ENCODE results near the gene FOXP1. TPM values are rescaled to one million over a fixed set of nuclear protein-coding genes. Genes with fewer than 3 reads are reported as not detected.

FOXP1 gene
- total and polyA plus RNA-seq, 2 of the 8 experiments (the other 6 are each of a cell fraction or from before 2014, with no cell fraction given), result 13.9 to 25.4 TPM

DNA sequence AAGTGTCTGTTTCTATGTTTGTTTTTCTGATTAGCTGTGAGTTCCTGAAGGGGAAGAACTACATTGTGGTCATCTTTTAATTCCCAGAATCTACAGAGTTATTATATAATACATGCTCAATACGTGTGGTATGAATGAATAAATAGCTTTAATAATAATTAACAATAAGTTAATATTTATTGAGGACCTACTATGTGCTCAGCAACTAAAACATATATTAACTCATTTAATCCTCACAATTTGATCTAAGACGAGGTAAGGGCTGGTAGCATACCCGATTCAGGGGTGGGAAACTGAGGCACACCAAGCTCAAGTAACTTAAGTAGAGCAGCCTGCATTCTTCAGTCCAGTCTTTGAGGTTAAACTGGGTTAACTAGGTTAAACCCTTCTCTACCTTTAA, 553.8 kb downstream of the FOXP1 start (continued):
- no peak for TF ChIP-seq KDM1A (IDR thresholded peaks at IDR 0.05; ENCODE audit: borderline replicate concordance, low read length)
- TF ChIP-seq SUZ12 (IDR thresholded peaks at IDR 0.05; ENCODE audit: low read length), result no peak
- TF ChIP-seq SP1 (IDR thresholded peaks at IDR 0.05; ENCODE audit: low read depth, low read length), result no peak
- no peak for TF ChIP-seq HDAC6 (IDR thresholded peaks at IDR 0.05; ENCODE audit: low read depth, low read length)

All from H1 (cell line).